ENCODE measurements around the gene BTBD7. TPM values are rescaled to one million over a fixed set of nuclear protein-coding genes. Genes with fewer than 3 reads are reported as not detected.

BTBD7 gene
- total RNA-seq, 1 experiment from 2014 or later = 32.5 TPM

GRCh38 chr14:93274055-93274806 lies 58.6 kb downstream of the BTBD7 start:
- no peaks in the 10 kb centered on the region for H3K27me3 Mint-ChIP-seq (ENCODE audit: insufficient read depth, unreplicated experiment)
- peaks cover 20% of the 10 kb centered on the region for H3K36me3 Mint-ChIP-seq (ENCODE audit: insufficient read depth, unreplicated experiment)
- POLR2A ChIA-PET = interaction anchor here (0.6 kb wide), 1 partner anchor 803 kb away, joined by 3 read pairs; no protein-coding TSS in a partner anchor
- BruUV-seq (replicated peaks) = no TSS peak
- CTCF ChIA-PET = no interaction called here
- no peak for DNase-seq (ENCODE audit: unreplicated experiment)
- TF ChIP-seq, protein P1, sequence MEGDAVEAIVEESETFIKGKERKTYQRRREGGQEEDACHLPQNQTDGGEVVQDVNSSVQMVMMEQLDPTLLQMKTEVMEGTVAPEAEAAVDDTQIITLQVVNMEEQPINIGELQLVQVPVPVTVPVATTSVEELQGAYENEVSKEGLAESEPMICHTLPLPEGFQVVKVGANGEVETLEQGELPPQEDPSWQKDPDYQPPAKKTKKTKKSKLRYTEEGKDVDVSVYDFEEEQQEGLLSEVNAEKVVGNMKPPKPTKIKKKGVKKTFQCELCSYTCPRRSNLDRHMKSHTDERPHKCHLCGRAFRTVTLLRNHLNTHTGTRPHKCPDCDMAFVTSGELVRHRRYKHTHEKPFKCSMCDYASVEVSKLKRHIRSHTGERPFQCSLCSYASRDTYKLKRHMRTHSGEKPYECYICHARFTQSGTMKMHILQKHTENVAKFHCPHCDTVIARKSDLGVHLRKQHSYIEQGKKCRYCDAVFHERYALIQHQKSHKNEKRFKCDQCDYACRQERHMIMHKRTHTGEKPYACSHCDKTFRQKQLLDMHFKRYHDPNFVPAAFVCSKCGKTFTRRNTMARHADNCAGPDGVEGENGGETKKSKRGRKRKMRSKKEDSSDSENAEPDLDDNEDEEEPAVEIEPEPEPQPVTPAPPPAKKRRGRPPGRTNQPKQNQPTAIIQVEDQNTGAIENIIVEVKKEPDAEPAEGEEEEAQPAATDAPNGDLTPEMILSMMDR (IDR thresholded peaks at IDR 0.05; ENCODE audit: unreplicated experiment) = no peak
- peaks cover 5% of the 10 kb centered on the region for H3K4me1 Mint-ChIP-seq (ENCODE audit: insufficient read depth, unreplicated experiment)
- no peaks in the 10 kb centered on the region for H3K9me3 Mint-ChIP-seq (ENCODE audit: unreplicated experiment)
- no peak overlapping the region for H3K27ac Mint-ChIP-seq (ENCODE audit: low read depth, unreplicated experiment)
- no peak overlapping the region for H3K4me3 Mint-ChIP-seq (ENCODE audit: unreplicated experiment)
- intact Hi-C loops (cut with micrococcal nuclease) = no loop called here

DNA sequence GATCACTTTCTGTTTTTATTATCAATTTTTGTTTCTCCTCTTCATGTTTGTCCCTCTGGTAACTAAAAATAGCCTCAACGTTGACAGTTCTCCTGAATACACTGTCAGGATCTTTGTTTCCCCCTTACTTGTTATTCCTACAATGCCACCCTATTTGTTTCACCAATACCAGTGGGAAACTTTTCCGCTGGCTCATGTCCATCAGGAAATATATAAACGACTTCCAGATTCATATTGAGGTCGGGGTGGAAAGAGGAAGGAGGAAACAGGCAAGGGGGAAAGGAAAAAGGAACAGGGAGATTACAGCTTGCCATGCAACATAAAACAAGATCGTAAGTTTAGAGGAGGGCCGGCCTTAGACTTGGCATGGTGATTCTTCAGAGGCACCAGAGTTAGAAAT lies 61.7 kb downstream of the BTBD7 start:
- no TSS peak for BruUV-seq (replicated peaks)
- ChIA-PET CTCF (interaction anchor here (1.2 kb wide), 1 partner anchor 9 kb away, joined by 3 read pairs; no protein-coding TSS in a partner anchor), POLR2A (no interaction called here)
- H3K4me3 Mint-ChIP-seq (ENCODE audit: unreplicated experiment) = no peak overlapping the region
- peaks cover 5% of the 10 kb centered on the region for H3K4me1 Mint-ChIP-seq (ENCODE audit: insufficient read depth, unreplicated experiment)
- peak overlapping the region; percentile 59 for H3K27ac Mint-ChIP-seq (ENCODE audit: low read depth, unreplicated experiment)
- no peaks in the 10 kb centered on the region for H3K27me3 Mint-ChIP-seq (ENCODE audit: insufficient read depth, unreplicated experiment)
- H3K9me3 Mint-ChIP-seq (ENCODE audit: unreplicated experiment) = no peaks in the 10 kb centered on the region
- TF ChIP-seq, protein P1 (IDR thresholded peaks at IDR 0.05; ENCODE audit: unreplicated experiment) = no peak
- DNase-seq (ENCODE audit: unreplicated experiment) = no peak
- peaks cover 20% of the 10 kb centered on the region for H3K36me3 Mint-ChIP-seq (ENCODE audit: insufficient read depth, unreplicated experiment)
- intact Hi-C loops (cut with micrococcal nuclease) = no loop called here

DNA sequence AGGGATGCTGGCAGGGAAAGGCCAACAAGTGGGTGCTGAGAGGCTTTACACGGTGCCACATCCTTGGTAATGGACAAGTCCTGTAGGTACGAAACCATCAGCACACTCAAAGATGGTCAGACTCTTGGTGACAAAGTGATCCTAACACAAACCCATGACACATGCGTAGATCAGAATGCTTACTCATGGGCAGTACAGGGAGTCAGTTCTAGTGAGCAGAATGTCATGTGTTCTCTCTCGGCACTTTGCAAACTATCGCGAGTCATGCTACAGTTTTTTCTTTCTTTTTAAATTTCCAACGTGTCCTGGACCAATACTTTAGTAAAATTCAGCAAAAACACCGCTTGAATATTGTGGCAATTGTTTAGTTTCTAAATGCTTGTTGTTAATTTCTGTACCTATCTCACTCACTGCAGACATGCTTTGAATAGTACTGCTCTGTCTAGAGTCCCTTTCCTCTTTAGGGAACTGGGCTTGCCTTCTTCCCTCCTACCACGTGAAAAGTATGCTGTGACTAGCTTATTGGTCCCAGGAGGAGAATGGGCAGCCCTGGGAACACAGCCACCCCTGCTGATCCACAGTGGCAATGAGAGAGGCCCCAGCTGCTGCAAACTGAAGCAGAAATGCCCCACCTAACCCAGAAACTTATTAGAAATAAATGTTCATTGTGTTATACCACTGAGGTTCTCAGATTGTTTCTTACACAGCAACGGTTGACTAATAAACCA lies 63.3 kb downstream of the BTBD7 start:
- peaks cover 5% of the 10 kb centered on the region for H3K4me1 Mint-ChIP-seq (ENCODE audit: insufficient read depth, unreplicated experiment)
- BruUV-seq (replicated peaks) = no TSS peak
- DNase-seq (ENCODE audit: unreplicated experiment) = peak; percentile 29
- ChIA-PET CTCF (interaction anchor here (0.6 kb wide), 1 partner anchor 100 kb away, joined by 3 read pairs; no protein-coding TSS in a partner anchor), POLR2A (interaction anchor here (0.6 kb wide), 1 partner anchor 1699 kb away, joined by 3 read pairs; no protein-coding TSS in a partner anchor)
- no peaks in the 10 kb centered on the region for H3K27me3 Mint-ChIP-seq (ENCODE audit: insufficient read depth, unreplicated experiment)
- H3K36me3 Mint-ChIP-seq (ENCODE audit: insufficient read depth, unreplicated experiment) = peaks cover 20% of the 10 kb centered on the region
- no peaks in the 10 kb centered on the region for H3K9me3 Mint-ChIP-seq (ENCODE audit: unreplicated experiment)
- intact Hi-C loops (cut with micrococcal nuclease) = no loop called here
- H3K4me3 Mint-ChIP-seq (ENCODE audit: unreplicated experiment) = no peak overlapping the region
- TF ChIP-seq, protein P1 (IDR thresholded peaks at IDR 0.05; ENCODE audit: unreplicated experiment) = no peak
- no peak overlapping the region for H3K27ac Mint-ChIP-seq (ENCODE audit: low read depth, unreplicated experiment)

DNA sequence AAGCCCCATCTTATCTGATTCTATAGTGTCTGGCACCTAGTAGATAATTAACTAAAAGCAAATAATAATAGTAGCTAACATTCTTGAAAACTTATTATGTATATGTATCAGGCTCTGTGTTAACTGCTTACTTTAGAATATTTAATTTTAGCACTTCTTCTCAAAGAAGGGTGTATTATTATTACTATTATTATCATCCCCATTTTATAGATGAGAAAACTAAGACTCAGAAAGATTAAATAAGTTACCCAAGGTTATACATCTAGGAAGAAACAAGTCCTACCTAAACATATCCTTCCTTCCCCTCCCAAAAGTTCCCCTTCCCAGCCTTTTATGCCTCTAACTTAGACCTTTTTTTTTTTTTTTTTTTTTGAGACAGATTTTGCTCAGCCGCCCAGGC lies 64.4 kb downstream of the BTBD7 start:
- Mint-ChIP-seq H3K4me1 (ENCODE audit: insufficient read depth, unreplicated experiment) (peaks cover 5% of the 10 kb centered on the region), H3K36me3 (ENCODE audit: insufficient read depth, unreplicated experiment) (peaks cover 31% of the 10 kb centered on the region), H3K27me3 (ENCODE audit: insufficient read depth, unreplicated experiment) (no peaks in the 10 kb centered on the region), H3K4me3 (ENCODE audit: unreplicated experiment) (no peak overlapping the region), H3K27ac (ENCODE audit: low read depth, unreplicated experiment) (no peak overlapping the region), H3K9me3 (ENCODE audit: unreplicated experiment) (no peaks in the 10 kb centered on the region)
- intact Hi-C loops (cut with micrococcal nuclease) = no loop called here
- TF ChIP-seq, protein P1 (IDR thresholded peaks at IDR 0.05; ENCODE audit: unreplicated experiment) = no peak
- CTCF ChIA-PET = no interaction called here
- POLR2A ChIA-PET = interaction anchor here (1.0 kb wide), 1 partner anchor 20 kb away, joined by 3 read pairs; no protein-coding TSS in a partner anchor
- no peak for DNase-seq (ENCODE audit: unreplicated experiment)
- BruUV-seq (replicated peaks) = no TSS peak

Measured in MCF 10A (cell line).